HG02938 (cell line): Measurements from ENCODE around the gene PTPRN2.
"Not testable (repeated sequence)": the region's sequence is repeated elsewhere in the genome, so short reads cannot be mapped to it uniquely, and the experiment has no call there.

Experiments used
- ATAC-seq: cut with Tn5 transposase; IDR thresholded peaks from one replicate; pipeline ENCODE4 v1.9.1; 2021; ENCODE audit warnings: mild to moderate bottlenecking, moderate library complexity; ENCODE audit not compliant: unreplicated experiment

Gene PTPRN2

DNA sequence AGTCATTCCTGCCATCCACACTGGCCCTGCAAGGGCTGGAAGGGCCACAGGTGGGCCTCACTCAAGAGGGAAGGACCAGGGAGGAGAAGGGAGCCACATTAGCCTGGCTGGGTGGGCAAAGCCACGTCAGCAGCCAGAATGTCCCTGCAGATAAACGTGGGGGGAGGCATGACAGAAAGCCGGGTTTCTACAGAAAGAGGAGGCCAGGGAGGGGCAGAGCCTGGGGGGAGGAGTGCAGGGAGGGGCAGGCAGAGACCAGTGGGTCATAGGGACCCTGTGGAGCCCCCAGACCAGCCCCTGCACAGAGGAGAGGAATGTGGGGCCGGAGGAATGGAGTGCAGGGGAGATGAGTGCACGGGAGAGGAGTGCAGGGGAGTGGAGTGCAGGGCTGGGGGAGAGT is 590.2 kb downstream of the PTPRN2 start:
- ATAC-seq, result no peak

DNA sequence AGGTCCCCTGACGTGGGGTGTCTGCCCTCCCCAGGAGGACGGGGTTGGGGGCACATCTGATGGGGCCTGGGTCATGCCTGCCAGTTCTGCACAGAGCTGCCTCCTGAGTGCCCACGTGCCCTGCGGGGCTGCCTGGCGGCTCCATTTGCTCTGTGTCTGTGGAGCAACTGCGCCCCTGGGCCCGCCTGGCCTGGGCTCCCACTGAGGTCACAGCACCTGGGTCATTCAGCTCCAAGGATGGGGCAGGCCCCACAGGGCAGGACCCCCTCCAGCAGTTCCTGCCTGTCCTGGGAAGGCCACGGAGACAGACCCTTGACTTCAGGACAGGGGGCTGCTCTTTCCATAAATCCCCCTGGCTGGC is 590.6 kb downstream of the PTPRN2 start:
- no peak for ATAC-seq

DNA sequence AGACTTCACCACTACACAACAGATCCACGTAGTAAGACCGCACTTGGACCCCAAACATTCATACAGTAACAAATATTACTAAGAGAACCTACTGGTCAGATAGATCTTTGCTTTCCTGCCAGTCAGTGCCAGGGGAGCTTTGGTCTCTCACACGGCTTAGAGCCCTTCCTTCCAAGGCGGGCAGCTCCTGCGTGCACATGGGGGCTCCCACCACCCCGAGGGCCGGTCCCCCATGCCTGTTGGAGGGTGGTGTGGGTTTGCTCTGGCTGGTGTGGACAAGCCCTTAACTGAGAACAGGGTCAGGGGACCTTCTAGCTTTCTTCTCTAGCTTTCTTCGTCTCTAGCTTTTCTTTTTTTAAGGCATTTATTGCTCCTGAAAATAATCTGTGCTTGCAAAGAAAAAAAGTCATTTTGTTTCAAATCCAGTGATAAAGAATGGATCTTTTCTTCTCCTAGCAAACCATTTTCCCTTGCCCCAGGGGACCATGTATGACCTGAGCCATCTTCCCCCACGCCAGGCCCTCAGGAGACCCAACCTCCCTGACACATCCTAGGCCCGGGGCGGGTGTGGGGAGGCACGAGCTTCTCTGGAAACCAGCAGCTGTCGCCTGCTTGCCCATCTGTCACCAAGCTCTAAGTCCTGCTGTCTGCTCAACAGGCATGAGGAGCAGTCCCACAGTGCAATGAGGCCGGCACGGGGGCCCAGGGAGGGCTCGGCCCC is 591.1 kb downstream of the PTPRN2 start:
- ATAC-seq, result no peak

DNA sequence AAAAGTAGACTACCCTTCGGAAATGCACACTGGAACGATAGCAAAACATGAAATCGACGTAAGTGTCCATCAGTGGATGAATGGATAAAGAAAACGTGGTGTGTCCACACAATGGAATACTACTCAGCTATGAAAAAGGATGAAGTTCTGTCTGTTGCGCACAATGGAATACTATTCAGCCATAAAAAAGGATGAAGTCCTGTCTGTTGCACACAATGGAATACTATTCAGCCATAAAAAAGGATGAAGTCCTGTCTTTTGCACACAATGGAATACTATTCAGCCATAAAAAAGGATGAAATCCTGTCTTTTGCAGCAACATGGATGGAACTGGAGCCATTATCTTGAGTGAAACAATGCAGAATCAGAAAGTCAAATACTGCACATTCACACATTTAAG is 591.8 kb downstream of the PTPRN2 start:
- no peak for ATAC-seq

DNA sequence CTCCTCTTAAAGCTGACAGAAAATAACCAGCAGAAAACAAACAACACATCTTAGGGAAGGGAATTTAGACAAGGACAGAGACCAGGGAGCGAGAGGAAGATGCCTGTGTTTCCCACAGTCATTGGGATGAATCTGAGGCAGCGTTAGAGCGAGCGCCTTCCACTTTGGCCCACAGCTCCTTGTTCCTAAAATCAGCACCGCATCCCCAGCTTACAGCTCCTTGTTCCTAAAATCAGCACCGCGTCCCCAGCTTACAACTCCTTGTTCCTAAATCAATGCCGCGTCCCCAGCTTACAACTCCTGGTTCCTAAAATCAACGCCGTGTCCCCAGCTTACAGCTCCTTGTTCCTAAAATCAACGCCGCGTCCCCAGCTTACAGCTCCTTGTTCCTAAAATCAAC is 593.3 kb downstream of the PTPRN2 start:
- ATAC-seq, result no peak

DNA sequence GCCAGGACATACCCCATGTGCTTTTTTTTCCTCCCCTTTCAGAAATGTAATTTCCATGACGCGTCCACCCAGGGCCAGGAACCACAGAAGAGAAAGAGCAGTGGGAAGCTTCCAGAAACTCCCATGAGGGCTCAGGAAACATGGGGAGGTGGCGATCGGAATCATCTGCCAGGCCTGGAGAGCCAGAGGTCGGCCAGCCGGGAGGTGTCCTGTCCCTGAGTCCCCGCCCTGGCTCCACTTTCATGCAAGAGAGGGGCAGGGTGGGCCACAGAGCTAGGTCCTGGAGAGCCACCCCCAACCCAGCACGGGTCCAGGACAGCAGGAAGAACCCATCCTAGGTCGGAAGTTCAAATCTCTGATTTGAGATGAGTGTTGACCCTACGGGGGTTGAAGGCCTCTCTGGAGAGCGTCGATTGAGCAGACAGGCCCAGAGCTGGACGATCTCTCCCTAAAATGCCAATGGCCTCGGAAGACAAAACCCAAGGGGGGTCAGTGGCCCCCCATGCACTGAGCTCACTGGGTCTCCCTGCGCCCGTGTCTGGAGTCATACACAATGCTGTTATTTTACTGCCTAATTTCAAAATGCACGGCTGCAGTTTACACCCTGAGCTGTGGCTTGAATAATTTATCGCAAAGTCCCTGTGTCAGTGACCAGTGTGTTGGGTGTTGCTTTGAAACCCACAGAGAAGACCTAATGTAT is 594.1 kb downstream of the PTPRN2 start:
- no peak for ATAC-seq

DNA sequence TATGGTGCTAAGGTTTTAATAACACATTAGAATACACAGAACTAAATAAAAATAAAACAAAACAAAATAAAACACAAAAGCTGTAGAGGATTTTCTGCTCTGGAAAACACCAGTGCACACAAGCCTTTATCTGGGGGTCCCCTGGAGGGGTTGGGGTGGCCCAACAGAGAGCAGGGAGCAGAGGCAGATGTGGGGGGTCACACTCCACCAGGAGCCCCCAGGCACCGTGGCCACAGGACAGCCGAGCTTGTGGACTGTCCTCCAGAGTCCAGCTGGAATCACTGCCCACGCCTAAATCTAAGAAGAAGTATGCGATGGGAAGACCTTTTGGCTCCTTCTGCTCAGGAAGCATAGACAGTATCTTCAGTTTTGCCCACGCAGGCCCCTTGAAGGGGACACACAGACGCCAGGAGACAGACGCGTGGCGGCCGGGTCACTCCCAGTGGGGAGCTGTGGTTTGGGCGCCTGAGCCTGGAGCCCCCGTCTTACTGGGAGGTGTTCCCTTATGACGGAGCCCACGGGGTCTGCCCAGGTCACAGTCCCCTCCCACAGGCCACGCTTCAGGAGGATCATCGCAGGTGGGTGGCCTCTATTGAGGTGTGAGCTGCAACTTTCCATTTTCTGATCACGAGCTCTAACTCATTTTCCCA is 595.0 kb downstream of the PTPRN2 start:
- ATAC-seq, result no peak

DNA sequence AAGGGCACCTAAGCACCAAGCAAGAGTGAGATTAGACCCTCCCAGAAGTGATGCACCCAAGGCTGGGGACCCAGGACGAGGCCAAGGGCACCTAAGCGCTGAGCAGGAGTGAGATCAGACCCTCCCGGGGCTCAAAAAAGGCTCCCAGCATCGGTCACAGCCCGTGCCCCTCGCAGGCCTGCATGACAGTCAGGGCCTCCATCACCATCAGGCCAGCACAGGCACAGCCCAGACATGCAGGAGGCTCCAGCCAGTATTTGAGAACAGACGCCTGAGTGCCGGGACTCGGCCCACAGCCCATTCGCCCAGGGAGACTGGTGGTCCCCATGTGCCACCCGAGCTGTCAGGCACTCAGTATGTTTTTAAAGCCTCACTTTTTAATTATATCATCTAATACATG is 595.9 kb downstream of the PTPRN2 start:
- ATAC-seq, result no peak

DNA sequence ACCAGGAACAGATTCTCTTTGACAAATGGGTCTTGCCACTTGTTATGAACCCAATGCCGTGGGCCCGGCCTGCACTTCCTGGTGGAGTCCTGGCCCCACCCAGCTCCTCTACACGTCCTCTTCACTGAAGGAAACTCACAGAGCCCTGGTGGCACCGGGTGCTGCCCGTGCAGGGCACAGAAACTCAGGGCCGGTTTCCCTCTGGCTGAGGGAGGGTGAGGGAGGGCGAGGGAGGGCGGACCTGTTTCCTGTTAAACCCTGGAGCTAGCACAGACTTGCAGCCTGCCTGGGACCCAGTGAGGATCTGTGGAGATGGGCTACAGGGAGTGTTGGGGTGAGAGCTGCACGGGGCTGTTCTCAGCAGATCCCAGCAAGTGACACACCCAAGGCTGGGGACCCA is 596.3 kb downstream of the PTPRN2 start:
- no peak for ATAC-seq

DNA sequence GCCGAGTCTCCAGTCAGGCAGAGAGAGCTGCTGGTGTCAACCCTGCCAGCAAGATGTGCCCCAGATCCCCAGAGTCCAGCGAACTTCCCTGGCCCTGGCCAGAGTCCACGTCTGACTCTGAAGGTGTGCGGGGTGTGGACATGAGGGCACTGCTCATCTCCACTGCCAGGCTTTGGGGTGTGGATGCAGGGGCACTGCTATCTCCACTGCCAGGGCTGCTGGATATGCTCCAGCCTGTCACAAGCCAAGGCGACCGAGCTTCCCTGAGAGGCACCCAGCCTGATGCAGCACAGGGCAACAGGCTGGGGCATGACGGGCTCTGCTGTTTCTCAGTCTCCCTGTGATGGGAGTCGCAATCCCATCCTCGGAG is 596.8 kb downstream of the PTPRN2 start:
- no peak for ATAC-seq

DNA sequence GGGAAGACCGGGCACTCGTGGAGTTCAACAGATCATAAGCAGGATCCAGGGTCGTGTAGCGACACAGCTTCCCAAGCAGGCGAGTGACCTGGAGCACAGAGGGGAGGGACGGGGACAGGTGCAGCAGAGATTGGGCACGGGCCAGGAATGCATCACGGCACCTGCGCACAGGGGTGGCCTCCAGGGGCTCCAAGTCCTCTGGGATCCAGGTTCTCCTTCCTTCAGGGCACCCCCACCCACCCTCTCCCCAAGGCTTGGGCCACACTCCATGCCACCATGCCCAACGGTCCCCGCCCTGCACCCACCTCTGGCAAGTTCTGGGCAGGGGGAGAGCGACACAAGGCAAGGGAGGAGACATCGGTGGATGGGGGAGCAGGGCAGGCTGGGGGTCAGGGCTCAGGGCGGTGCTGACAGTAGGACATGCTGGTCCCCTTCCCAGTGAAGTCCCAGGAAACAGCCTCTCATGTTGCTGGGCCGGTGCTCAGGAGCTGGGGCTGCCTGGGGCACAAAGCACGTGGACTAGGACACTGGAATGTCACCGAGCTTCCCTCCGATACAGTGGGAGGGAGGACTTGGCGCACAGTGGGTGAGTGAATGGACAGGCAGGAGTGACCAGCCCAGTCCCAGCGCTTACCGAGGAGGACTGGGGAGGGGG is 597.3 kb downstream of the PTPRN2 start:
- no peak for ATAC-seq

DNA sequence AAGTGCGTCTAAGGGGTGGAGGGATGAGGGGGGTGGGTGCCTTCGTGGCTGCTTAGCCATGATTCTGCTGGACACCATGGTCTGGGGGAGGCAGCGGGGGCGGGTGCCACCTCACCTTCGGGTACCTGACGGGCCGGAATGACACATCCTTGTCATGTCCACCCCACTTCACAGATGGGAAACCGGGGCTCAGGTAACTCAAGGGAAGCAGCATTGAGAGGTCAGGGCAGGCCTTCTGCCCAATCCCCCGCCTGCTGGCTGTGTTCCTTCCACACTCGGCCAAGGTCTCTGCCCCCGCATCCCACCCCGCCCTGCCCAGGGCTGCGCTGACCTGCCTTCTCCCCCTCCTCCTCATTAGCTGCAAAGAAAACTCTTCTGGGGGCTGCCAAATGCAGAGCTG is 598.0 kb downstream of the PTPRN2 start:
- ATAC-seq, result no peak

DNA sequence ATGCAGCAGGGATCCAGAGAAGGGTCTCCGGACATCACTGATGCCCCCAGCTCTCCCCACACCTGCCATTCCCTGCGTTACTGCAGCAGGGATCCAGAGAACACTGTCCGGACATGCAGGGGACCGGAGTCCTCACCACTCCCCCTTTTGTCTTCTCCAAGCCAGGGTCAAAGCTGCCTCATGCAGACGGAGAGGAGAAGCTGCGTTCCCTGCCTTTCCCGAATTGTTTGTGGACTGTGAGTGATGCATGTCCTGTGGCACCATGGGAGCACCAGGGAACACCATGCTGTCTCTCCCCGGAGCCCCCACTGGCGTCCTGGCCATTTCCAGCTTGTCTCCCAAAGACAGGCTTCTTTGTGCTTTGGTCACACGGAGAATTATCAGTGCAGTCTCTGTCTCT is 599.7 kb downstream of the PTPRN2 start:
- no peak for ATAC-seq

DNA sequence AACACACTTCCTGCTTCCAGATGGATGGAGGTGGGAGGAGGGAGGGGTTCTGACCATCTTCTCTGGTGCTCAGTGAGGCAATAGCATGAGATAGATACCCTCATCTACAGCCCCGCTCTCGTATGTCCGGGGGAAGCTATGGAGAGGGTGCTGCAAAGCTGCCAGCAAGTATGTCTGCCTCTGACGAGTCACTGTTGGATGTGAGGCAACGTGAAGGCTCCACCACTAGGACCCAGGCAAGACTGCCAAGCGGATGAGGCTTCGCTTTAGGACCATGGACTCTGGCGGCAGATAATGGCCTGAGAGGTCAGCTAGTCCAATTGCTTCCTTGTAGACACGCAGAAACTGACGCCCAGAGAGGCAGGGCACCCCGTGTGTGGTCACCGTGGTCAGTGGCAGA is 601.6 kb downstream of the PTPRN2 start:
- ATAC-seq, result no peak

DNA sequence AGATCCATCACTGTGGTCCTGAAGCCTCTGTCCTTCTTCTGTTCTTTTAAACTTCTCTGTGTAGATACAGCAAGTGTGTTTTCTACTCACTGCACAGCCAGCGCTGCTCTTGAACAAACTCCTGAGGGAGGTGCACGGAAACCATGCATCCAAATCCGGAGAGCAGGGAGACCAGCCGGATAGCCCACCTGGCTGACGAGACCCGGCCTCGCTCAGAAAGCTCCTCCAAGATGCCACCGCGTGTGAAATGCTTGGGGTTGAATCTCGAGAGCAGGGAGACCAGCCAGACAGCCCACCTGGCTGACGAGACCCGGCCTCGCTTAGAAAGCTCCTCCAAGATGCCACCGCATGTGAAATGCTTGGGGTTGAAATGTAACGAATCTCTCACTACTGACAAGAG is 602.0 kb downstream of the PTPRN2 start:
- ATAC-seq, result no peak

DNA sequence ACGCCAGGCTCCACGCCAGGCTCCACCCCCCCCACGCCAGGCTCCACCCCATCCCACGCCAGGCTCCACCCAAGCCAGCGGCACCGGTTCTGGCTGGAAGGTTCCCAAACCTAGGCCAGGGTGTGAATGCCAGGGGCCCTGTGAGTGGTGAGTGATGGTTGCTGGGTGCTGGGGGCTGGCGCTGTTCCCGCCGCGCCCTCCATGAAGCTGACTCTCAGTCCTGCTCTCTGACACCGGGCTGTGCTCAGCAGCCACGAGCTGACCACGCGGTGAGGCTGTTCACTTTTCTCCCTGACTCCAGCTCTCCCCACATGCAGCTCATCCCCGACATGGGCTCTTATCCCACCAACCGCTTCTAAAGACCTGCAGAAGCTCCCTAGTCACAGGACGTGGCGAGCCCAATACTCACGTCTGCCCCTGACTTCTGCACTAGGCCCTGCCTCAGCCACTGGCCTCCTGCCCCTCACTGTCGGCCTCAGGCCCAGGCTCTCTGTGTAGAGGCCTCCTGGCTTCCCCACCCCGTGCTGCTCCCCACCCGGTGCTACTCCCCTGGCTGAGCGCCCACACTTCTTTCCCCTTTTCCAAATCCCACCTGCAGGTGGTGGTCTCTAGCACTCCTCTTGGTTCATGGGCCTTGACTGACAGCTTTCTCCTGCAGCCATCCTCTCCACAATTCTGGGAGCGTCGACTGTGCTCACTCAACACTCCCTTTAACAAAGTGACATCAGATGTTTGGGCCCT is 603.0 kb downstream of the PTPRN2 start:
- ATAC-seq, result no peak

DNA sequence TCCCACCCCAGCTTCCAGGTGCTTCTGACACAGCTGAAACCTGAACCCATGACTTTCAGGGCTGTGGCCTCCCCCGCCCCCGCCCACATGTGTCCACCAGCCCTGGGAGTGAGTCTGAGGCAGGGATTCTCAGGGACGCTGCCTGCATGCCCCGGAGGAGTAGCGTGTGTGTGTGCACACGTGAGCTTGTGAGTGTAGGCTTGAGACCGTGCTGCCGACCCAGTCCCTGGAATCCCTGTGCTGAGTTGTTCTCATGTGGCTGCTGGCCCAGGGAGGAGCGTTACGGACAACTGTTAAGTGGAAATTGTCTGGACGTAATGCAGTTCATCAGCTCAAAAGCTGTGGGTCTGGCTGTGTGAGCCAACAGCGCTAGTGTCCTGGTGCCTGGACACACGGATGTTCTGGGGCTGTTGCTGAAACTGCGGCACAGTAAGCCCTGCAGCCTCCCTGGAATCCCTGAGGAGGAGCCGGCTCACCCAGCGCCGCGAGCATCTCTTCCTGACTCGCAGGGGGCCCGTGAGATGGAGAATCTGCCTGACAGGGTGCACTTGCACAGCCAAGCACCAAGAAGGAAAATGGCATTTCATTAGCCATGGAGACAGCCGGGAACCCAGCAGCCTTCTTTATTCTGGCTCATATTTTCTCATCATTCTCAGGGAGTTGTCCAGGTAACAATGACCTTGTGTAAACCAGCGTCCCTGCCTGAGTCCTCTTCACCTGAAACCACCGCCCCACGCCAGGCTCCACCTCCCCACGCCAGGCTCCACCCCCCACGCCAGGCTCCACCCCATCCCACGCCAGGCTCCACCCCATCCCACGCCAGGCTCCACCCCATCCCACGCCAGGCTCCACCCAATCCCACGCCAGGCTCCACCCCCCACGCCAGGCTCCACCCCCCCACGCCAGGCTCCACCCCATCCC is 603.9 kb downstream of the PTPRN2 start:
- no peak for ATAC-seq

DNA sequence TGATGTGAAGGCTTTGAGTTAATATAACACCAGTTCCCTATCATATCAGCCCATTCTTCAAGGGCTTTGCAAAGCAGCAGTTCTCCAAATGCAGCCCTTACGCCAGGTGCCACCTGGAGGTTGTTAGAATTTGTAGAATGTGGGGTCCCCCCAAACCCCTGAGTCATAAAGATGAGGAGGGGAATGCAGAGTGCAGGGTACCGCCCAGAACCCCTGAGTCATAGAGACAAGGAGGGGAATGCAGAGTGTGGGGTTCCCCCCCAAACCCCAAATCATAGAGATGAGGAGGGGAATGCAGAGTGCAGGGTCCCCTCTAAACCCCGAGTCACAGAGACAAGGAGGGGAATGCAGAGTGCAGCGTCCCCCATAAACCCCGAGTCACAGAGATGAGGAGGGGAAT is 605.8 kb downstream of the PTPRN2 start:
- ATAC-seq, result no peak

DNA sequence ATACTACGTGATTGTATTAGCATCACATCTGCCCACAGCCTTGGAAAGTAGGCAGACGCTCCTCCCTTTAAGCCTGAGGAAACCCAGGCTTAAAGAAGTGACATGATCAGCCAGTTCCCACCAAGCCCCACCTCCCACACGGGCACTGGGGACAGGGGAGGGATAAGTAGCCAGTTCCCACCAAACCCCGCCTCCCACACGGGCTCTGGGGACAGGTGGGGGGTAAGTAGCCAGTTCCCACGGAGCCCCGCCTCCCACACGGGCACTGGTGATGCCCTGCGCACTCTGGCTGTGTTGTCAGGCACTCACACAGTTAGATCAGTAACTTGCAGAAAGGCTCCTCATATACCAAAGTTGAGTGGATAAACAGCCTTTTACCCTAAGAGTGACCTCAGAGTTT is 606.8 kb downstream of the PTPRN2 start:
- ATAC-seq, result no peak

DNA sequence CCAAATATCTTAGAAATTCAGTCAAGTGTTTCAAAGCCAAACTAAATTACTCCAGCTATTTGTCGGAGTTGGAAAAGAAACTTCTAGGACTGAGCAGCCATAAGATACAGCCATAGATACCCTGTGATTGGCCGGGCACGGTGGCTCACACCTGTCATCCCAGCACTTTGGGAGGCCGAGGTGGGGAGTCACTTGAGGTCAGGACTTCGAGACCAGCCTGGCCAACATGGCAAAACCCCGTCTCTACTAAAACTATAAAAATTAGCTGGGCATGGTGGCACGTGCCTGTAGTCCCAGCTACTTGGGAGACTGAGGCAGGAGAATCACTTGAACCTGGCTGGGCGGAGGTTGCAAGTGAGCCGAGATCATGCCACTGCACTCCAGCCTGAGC is 607.3 kb downstream of the PTPRN2 start:
- not testable (repeated sequence) for ATAC-seq
